Activated T-cell treated with anti-CD3 and anti-CD28 coated beads, Interleukin-2, amount 50 U/mL, for 72 hours (primary cell): ENCODE data around the gene FMN2. TPM values are rescaled to one million over a fixed set of nuclear protein-coding genes. Genes with fewer than 3 reads are reported as not detected.
"Not testable (repeated sequence)": the region's sequence is repeated elsewhere in the genome, so short reads cannot be mapped to it uniquely, and the experiment has no call there.

Experiments
- ATAC-seq, 2 donors: fragments of 150-1000 bp; cut with Tn5 transposase; replicated peaks in 1 of 2; 2 replicates each; pipeline ENCODE4 v1.10.0; 2021; ENCODE audit warnings: moderate library complexity in 2 of 2, mild to moderate bottlenecking in 1 of 2
- DNase-seq, 2 donors: peaks; one replicate each; pipeline ENCODE4 v3.0.0; 2021 to 2022; ENCODE audit warnings: mixed read lengths in 1 of 2
- H3K27ac Mint-ChIP-seq: one replicate; pipeline ENCODE4 v1.8.0; 2022; ENCODE audit warnings: mild to moderate bottlenecking, moderate library complexity, mixed read lengths
- H3K27me3 Mint-ChIP-seq: one replicate; pipeline ENCODE4 v1.8.0; 2022; ENCODE audit warnings: low read depth, mixed read lengths
- H3K36me3 Mint-ChIP-seq, 2 donors: one replicate each; pipeline ENCODE4 v1.8.0; 2022; ENCODE audit warnings: mixed read lengths in 2 of 2, mild to moderate bottlenecking in 1 of 2; ENCODE audit not compliant: insufficient read depth in 2 of 2
- H3K4me1 Mint-ChIP-seq: one replicate; pipeline ENCODE4 v1.8.0; 2022; ENCODE audit warnings: low read depth, mixed read lengths
- H3K4me3 Mint-ChIP-seq, 2 donors: one replicate each; pipeline ENCODE4 v1.8.0; 2022; ENCODE audit warnings: mild to moderate bottlenecking in 2 of 2, mixed read lengths in 2 of 2, moderate library complexity in 2 of 2
- H3K9me3 Mint-ChIP-seq, 2 donors: one replicate each; pipeline ENCODE4 v1.8.0; 2022; ENCODE audit warnings: mixed read lengths in 2 of 2
- total RNA-seq, 2 donors: library from RNA; stranded (reverse); gene quantifications; one replicate each; pipeline ENCODE4 v1.2.3, GENCODE V29; 2022

The FMN2 gene
- total RNA-seq, 2 donors from 2014 or later = not detected

DNA sequence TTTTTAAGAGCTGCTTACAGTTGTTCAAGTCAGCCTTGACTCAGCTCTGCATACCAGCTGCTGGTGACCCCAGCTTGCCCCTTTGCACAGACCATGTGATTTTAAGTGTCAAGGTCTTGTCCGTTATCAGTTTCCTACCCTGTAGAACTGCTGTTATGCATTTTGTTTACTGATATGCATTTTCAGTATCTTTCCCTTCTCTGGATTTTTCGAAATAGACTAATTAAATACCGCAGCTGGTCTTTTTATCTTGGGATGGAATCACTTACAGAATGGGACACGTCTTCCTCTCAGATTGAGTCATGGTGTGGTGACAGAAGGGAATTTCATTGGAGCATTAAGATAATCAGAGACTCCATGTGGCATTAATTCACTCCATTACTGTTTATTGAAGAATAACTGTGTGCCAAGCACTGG lies 145.6 kb downstream of the FMN2 start:
- Mint-ChIP-seq H3K27me3 (no peaks in the 10 kb centered on the region), H3K27ac (no peak overlapping the region), H3K36me3 (no peaks in the 10 kb centered on the region), H3K4me3 (no peak overlapping the region), H3K4me1 (no peaks in the 10 kb centered on the region), H3K9me3 (peaks cover 3% of the 10 kb centered on the region in 2 donors)
- DNase-seq = no peak
- ATAC-seq = no peak

DNA sequence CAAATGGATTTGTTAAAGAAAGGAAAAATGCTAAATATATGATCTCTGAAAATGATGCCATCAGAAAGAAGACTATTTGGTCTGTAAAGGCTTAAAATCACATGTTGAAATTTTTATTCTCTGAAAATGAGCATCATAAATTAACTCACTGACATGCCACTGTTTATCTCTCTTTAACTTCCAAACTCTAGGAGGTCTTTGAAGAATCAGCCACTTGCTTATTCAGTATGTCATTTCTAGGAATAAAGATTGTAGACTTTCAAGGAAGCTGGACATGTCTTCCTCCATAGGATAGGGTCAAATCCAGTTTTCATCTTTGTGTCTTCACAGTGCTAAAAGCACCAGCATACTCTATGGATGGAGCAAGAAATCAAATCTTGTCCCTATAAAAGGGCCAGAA lies 147.6 kb downstream of the FMN2 start:
- H3K4me1 Mint-ChIP-seq = no peaks in the 10 kb centered on the region
- no peaks in the 10 kb centered on the region for H3K36me3 Mint-ChIP-seq
- peaks cover 3 to 5% of the 10 kb centered on the region in 2 donors for H3K9me3 Mint-ChIP-seq
- DNase-seq = no peak
- no peak for ATAC-seq
- no peak overlapping the region for H3K4me3 Mint-ChIP-seq
- H3K27ac Mint-ChIP-seq = no peak overlapping the region
- no peaks in the 10 kb centered on the region for H3K27me3 Mint-ChIP-seq

DNA sequence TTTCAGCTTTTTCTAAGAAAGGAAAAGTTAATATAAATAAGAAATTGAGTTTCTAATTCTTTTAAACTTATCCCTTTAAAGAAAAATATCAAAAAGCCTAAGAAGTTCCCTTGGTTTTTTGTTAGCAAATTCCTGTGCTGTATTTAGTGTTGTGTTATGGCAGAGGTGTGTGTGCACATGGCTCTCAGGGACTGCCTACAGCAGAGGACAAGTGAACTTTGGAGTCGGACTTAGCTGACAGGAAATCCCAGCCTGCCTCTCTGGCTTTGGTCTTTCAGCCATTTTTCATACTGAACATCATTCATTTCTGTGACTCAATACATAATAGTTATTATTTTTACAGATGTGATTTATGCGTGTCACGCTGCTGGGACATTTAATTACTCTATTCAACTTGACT lies 149.6 kb downstream of the FMN2 start:
- peaks cover 3 to 5% of the 10 kb centered on the region in 2 donors for H3K9me3 Mint-ChIP-seq
- H3K27ac Mint-ChIP-seq = no peak overlapping the region
- no peaks in the 10 kb centered on the region for H3K36me3 Mint-ChIP-seq
- H3K4me3 Mint-ChIP-seq = no peak overlapping the region
- no peak for DNase-seq
- H3K4me1 Mint-ChIP-seq = no peaks in the 10 kb centered on the region
- ATAC-seq = no peak
- no peaks in the 10 kb centered on the region for H3K27me3 Mint-ChIP-seq

DNA sequence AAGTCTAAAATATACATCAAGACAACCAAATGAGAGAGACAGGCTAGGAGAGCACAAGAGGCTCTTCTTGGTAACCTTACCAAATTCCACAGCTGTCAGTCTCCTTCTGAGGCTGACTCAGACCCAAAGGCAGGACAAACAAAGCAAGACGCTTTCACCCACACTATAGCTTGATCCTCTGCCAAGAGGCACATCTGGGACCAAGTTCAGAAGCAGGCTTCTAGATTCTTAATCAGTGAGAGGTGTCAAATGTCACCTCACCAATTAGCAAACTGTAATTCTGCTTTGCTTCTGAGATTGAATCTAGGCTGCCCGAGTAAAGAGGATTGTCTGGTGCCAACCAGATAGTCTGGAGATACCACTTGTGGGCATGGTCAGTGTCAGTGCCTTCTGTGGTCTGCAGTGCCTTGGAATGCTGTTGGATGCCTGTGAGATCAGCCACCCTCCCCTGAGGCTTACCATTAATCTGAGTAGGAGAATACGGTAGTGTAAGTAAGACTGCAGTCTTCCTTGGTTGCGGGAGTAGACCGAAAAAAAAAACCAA lies 151.0 kb downstream of the FMN2 start:
- Mint-ChIP-seq H3K36me3 (no peaks in the 10 kb centered on the region), H3K27ac (no peak overlapping the region), H3K4me1 (no peaks in the 10 kb centered on the region), H3K9me3 (peaks cover 0 to 5% of the 10 kb centered on the region in 2 donors), H3K27me3 (no peaks in the 10 kb centered on the region), H3K4me3 (no peak overlapping the region)
- ATAC-seq = no peak
- DNase-seq = no peak

DNA sequence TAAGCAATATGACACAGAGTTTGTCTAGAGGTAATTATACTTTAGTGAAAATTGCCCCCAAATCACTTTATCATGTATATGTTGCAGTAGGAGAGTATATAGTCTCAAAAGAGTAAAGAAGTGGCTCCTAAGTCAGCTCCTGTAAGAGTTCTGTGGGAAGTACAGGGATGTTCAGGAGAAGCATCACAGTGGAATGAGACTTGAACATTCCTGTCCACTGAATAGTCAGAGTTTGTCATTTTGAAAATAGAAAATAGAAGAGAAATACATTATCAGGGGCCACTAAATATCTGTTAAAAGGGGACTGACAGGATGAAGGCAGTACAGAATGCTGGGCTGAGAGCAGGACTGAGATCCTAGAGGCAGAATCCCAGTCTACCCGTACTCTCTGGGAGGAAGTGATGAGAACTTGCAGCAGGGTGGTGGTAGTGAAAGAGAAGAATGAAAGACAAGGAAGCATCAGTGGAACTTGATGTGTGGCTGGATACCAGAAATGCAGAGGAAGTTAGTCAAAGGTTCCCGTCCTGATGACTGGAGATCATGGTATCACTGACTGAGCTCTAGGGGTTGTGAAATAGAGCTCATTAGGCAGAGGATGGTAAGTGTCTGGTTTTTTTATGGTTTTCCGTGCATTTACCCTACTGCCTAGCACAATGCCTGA lies 153.4 kb downstream of the FMN2 start:
- Mint-ChIP-seq H3K27ac (no peak overlapping the region), H3K27me3 (no peaks in the 10 kb centered on the region), H3K9me3 (peaks cover 4 to 10% of the 10 kb centered on the region in 2 donors), H3K4me1 (no peaks in the 10 kb centered on the region), H3K4me3 (no peak overlapping the region), H3K36me3 (peaks cover 0 to 4% of the 10 kb centered on the region in 2 donors)
- ATAC-seq = no peak
- DNase-seq = no peak

DNA sequence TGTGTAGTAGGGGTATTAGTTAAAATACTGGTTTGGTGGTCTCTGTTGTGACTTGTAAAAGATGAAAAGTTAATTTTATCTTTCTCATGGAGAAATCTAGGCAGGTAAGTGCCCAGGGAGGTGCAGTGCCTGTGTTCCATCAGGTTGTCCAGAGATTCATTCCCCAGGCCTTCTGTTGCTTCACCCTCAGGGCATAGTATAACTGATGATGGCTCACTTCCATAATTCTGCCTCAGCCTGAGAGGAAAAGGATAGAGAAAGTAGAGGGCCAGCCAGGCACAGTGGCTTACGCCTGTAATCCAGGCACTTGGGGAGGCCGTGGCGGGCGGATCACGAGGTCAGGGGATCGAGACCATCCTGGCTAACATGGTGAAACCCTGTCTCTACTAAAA lies 153.9 kb downstream of the FMN2 start:
- peaks cover 0 to 4% of the 10 kb centered on the region in 2 donors for H3K36me3 Mint-ChIP-seq
- peaks cover 6 to 12% of the 10 kb centered on the region in 2 donors for H3K9me3 Mint-ChIP-seq
- no peak overlapping the region for H3K4me3 Mint-ChIP-seq
- H3K4me1 Mint-ChIP-seq = no peaks in the 10 kb centered on the region
- no peaks in the 10 kb centered on the region for H3K27me3 Mint-ChIP-seq
- DNase-seq (no peak), ATAC-seq (no peak)
- no peak overlapping the region for H3K27ac Mint-ChIP-seq

DNA sequence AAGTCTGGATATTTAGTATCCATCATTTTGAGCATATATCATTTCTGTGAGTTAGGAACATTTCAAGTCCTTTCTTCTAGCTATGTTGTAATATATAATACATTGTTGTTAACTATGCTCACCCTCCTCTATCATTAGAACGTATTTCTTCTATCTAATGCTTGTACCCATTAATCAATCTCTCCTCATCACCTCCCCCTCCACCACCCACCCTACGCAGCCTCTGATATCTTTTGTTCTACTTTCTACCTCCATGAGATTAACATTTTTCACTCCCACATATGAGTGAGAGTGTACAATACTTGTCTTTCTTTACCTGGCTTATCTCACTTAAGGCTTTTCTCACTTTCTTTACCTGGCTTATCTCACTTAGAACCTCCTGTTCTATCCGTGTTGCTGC lies 156.2 kb downstream of the FMN2 start:
- peaks cover 9 to 13% of the 10 kb centered on the region in 2 donors for H3K9me3 Mint-ChIP-seq
- H3K4me1 Mint-ChIP-seq = no peaks in the 10 kb centered on the region
- DNase-seq (no peak), ATAC-seq (no peak)
- H3K27ac Mint-ChIP-seq = no peak overlapping the region
- no peaks in the 10 kb centered on the region for H3K27me3 Mint-ChIP-seq
- peaks cover 0 to 4% of the 10 kb centered on the region in 2 donors for H3K36me3 Mint-ChIP-seq
- H3K4me3 Mint-ChIP-seq = no peak overlapping the region

DNA sequence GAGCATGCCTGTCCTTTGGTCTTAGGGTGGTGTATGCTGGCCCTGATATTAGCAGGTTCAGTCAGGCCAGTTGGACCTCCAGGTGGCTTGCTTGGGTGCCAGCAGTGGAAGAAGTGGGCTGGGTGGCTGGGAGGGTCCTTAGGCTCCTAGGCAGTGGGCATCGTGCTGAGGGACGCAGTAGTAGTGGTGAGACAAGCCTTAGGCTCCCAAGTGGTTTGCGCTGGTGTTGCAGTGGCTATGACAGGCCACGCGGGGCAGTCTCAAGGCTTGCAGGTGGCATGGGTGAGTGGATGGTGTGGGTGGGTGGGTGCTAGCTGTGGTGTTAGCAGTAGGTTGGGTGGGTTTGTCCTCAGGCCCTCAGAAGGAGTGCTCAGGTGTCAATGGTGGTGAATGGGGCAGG lies 162.3 kb downstream of the FMN2 start:
- Mint-ChIP-seq H3K4me3 (no peak overlapping the region), H3K27ac (no peak overlapping the region), H3K27me3 (no peaks in the 10 kb centered on the region), H3K4me1 (no peaks in the 10 kb centered on the region), H3K9me3 (peaks cover 19 to 20% of the 10 kb centered on the region in 2 donors), H3K36me3 (peaks cover 0 to 8% of the 10 kb centered on the region in 2 donors)
- ATAC-seq = no peak
- DNase-seq = no peak

DNA sequence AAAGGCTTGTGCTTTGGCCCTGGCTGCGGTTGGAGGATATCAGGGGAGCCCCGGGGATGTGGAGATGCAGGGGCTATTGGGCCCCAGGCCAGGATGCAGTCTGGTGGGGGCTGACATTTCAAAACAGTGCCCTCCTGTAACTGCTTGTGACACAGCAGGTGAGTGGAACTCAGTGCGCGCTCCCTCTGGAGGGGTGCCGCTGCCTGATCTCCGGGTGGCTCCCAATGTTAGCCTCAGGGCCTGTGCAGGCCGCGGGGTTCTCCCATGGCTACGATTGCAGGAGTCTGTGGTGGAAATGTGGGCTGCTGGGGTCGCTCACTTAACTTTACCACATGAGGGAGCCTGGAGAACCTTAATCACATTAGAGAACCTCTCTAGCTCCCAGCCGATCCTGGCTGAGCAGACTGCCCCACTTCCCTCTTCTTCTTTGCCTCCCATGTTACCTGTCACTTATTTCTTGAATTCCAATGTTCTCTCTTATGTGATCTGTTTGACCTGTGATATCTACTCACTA lies 163.2 kb downstream of the FMN2 start:
- Mint-ChIP-seq H3K4me1 (no peaks in the 10 kb centered on the region), H3K36me3 (peaks cover 0 to 5% of the 10 kb centered on the region in 2 donors), H3K27me3 (no peaks in the 10 kb centered on the region), H3K9me3 (peaks cover 16 to 17% of the 10 kb centered on the region in 2 donors), H3K4me3 (no peak overlapping the region), H3K27ac (no peak overlapping the region)
- ATAC-seq (no peak), DNase-seq (no peak)

DNA sequence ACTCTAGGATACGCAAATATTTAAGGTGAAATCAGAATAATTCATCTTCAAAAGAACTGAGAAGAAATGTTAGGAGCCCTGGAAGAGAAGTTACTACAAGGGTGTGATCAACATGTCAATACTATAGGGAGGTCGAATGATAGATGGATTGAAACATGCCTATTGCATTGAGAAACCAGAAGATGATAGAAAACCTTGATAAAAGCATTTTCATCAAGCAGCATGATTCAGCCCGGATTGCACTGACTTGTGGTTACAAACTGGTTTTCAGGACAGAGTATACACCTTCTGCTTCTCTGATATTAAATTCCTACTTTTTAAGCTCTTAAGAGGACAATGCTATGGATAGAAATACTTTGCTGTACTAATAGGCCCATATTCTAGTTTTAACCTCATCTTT lies 164.2 kb downstream of the FMN2 start:
- peaks cover 0 to 5% of the 10 kb centered on the region in 2 donors for H3K36me3 Mint-ChIP-seq
- ATAC-seq (no peak), DNase-seq (no peak)

DNA sequence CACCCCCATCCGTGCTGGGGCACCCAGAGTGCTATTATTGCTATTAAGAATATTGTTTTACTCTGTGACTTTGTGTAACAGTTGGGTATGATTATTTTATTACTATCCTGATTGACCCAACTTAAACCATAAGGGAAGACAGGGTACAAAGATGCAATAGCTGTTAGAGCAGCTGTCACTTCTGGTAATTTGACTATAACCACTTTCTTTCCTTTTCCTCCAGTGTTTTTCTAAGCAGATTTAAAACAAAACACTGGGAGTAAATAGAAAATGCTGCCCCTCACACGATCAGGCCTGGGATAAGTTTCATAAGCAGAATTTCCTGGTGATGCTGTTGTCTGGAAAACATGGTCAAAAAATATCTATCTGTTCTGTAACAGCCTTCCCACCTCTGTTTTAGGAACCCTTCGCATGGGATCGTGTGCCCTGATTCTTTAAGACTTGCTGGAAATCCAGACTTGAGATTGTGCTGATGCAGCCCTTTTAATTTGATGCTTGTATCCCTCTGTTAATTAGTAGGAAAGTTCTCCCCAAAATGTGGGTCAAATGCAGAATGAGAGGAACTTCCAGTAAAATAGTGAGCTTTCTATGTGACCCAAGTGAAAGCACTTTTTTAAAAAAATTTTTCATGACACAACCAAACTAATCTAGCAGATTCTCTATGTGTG lies 165.3 kb downstream of the FMN2 start:
- Mint-ChIP-seq H3K27me3 (no peaks in the 10 kb centered on the region), H3K36me3 (peaks cover 0 to 5% of the 10 kb centered on the region in 2 donors), H3K27ac (no peak overlapping the region), H3K9me3 (peaks cover 11 to 13% of the 10 kb centered on the region in 2 donors), H3K4me1 (no peaks in the 10 kb centered on the region), H3K4me3 (no peak overlapping the region)
- DNase-seq = no peak
- no peak for ATAC-seq

More for the DNA sequence above, 164.2 kb downstream of the FMN2 start:
- H3K27ac Mint-ChIP-seq = no peak overlapping the region
- H3K9me3 Mint-ChIP-seq = peaks cover 12 to 13% of the 10 kb centered on the region in 2 donors
- H3K4me3 Mint-ChIP-seq = no peak overlapping the region
- H3K27me3 Mint-ChIP-seq = no peaks in the 10 kb centered on the region
- H3K4me1 Mint-ChIP-seq = no peaks in the 10 kb centered on the region

DNA sequence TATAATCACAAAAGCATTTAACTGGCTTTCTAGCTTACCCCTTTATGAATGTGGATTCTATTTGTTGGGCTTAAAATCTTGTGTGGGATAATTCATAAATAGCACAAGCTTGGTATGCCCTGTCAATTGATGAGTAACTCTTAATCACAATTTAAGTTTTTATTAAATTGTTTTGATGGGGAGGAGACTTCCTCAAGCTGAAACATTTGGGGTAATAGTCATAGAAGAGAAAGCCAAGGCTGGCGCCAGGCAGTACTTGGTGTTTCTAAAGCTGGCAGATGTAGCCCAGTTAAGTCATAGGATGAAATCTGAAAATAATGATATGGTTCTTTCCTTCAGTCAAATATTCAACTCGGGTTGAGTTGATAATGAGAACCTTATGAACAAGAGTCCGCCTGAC lies 167.2 kb downstream of the FMN2 start:
- DNase-seq (no peak), ATAC-seq (no peak)
- Mint-ChIP-seq H3K27ac (no peak overlapping the region), H3K4me3 (no peak overlapping the region), H3K36me3 (peaks cover 0 to 2% of the 10 kb centered on the region in 2 donors), H3K9me3 (peaks cover 3 to 7% of the 10 kb centered on the region in 2 donors), H3K27me3 (no peaks in the 10 kb centered on the region), H3K4me1 (no peaks in the 10 kb centered on the region)

DNA sequence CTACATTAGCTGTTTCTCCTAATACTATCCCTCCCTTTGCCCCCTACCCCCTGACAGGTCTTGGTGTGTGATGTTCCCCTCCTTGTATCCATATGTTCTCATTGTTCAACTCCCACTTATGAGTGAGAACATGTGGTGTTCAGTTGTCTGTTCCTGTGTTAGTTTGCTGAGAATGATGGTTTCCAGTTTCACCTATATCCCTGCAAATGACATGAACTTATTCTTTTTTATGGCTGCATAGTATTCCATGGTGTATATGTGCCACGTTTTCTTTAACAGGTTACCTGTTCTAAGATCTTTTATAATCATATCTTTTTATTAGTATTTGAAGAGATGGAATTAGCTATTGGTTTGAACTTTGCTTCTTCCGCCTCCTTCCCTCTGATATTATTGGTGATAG lies 172.8 kb downstream of the FMN2 start:
- H3K4me1 Mint-ChIP-seq, ATAC-seq, H3K27me3 Mint-ChIP-seq, H3K9me3 Mint-ChIP-seq, H3K27ac Mint-ChIP-seq, DNase-seq, H3K36me3 Mint-ChIP-seq, H3K4me3 Mint-ChIP-seq: not testable (repeated sequence)
